ENCODE measurements around the gene OR5L2.
A peak's percentile ranks its signal among the peaks of the same experiment; 100 is the strongest.
"Not testable (repeated sequence)": the region's sequence is repeated elsewhere in the genome, so short reads cannot be mapped to it uniquely, and the experiment has no call there.

The OR5L2 gene

DNA sequence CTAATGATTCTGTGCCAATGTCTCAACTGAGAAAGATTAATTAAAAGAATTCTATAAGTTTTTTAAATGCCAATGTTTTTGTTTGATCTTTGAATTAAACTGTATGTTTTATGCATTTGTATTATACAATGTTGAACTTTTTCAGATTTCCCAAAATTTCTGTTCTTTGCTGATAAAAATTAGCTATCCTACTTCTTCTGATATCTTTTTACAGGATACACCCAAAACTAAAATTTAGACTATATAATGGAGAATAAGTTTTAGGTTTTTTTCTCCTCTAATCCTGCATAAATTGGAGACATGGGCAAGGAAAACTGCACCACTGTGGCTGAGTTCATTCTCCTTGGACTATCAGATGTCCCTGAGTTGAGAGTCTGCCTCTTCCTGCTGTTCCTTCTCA is at the start of gene OR5L2:
OR5L2 (plus strand) TSS at position 301 of the 400 bp plus-strand sequence; CDS start at position 301, 0 bp downstream.
- DNase-seq = no peak

DNA sequence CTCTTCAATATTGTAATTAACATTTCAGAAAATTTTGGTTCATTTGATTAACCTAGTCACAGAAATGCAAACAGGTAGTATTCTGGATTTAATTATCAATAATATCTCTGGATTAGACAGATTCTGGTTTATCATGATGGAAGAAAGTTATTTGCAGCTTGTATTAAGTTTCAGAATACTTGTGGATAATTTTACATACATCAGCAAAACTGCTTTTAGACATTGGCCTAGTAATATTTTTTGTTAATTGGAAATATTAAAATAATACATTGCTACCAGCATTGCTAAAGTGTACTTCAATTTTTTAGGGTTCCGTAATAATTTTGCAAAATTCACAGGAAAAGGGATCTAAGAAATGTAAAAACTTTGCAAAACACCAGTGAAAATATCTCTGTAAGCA is 35.4 kb upstream of the OR5L2 start:
- DNase-seq = no peak

DNA sequence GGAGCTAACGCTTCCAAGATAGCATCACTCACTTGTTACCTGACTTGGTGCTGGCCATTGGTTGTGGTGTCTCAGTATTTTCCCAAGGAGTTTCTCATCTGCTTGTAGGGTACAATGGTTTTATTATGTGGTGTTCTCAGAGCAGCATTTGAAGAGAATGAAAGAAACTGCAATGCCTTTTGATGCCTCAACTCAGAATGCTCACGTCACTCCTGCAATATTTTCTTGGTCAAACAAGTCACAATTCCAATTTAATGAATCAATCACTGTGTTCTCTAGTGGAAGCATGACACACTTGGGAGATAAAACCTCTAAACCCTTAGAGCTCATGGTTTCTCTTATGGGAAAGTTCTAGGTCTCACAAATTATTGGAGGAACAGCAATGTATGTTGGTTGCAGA is 33.7 kb upstream of the OR5L2 start:
- DNase-seq = no peak

DNA sequence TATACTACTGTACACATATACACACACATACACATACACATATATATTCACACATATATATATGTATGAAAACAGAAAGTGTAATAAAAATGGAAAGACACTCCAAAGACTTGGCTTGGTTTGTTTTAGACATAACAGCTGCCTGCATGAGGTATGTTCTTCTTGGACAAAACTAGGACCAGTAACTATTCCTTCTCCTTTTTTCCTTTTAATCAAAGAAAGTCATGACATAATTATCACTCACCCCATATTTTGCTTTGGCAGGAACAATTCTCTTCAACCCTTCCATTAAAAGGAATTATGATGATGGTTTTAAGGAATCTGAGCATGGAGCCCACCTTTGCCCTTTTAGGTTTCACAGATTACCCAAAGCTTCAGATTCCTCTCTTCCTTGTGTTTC is 31.8 kb upstream of the OR5L2 start, which contains the start of gene OR5D14:
OR5D14 (plus strand) TSS at position 301 of the 400 bp plus-strand sequence; CDS start at position 301, 0 bp downstream.
- DNase-seq = no peak

DNA sequence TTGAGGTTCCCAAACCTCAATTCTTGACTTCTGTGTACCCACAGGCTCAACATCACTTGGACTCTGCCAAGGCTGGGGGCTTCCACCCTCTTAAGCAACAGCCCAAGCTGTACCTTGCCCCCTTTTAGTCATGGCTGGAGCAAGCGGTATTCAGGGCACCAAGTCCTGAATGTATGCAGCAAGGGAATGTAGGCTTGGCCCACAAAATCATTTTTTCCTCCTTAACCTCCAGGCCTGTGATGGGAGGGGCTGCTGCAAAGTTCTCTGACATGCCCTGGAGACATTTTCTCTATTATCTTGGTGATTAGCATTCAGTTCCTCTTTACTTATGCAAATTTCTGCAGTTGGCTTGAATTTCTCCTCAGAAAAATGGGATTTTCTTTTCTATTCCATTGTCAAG is 20.8 kb upstream of the OR5L2 start:
- no peak for DNase-seq

DNA sequence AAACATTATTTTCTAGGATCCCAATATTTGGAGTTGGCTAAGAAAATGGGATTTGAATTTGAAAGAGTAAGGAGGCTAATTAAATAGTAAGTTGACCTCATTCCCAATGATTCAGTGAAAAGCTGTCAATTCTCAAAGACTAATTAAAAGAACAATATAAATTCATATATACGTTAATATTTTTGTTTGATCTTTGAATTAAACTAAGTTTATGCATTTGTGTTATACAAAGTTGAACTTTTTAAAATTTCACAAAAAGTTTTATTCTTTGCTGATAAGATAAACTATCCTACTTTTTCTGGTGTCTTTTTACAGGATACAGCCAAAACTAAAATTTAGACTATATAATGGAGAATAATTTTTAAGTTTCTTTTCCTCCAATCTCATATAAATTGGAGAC is 16.0 kb upstream of the OR5L2 start, which contains the start of gene OR5L1:
OR5L1 (plus strand) TSS at position 301 of the 400 bp plus-strand sequence. CDS start 100 bp downstream, outside the sequence.
- no peak for DNase-seq

DNA sequence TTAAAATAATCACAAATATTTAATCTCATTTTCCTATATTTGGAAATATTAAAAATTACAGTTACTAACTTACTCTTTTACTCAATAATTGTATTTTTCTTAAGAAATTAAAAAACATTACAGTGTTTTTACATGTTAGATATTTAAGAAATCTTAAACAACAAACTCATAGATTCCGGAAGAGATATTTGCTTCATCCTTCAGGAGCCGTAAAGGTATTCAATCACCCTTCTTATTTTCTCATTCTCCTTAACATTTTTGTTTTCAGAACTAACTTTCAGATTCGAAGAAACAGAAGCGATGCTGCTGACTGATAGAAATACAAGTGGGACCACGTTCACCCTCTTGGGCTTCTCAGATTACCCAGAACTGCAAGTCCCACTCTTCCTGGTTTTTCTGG is 7.7 kb upstream of the OR5L2 start, which contains the start of gene OR5D18:
OR5D18 (plus strand) TSS at position 301 of the 400 bp plus-strand sequence; CDS start at position 301, 0 bp downstream.
- no peak for DNase-seq

DNA sequence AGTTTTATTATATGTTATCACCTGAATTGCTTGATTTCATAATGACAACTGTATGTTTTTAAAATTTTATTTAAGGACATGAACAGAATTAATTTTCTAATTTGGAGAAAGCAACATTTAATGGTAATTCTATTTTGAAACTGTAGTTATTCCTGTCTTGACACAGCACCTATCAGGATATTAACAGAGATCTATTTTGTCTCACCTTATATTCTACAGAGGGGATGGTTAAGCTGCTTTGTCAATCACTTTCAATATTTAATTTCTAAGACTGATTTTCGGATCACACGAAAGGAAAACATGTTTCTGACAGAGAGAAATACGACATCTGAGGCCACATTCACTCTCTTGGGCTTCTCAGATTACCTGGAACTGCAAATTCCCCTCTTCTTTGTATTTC is 11.4 kb downstream of the OR5L2 start, which contains the start of gene OR5D16:
OR5D16 (plus strand) TSS at position 301 of the 400 bp plus-strand sequence; CDS start at position 301, 0 bp downstream.
- DNase-seq = no peak

DNA sequence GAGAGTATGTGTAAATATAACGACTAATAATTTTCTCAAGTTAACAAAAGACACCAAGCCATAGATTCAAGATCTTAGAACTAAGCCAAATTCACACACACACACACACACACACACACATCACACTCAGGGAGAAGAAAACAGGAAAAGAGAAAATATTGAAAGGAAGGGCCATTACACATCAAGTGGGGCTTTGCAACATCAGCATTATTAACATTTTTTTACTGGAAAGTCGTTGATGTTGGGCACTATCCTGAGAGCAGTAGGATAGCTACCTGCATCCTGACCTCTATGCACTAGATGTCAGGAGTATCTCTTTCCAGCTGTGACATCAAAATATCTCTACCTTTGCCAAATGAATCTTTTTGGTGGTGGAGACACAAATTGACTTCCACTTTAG is 20.4 kb downstream of the OR5L2 start:
- DNase-seq = no peak

DNA sequence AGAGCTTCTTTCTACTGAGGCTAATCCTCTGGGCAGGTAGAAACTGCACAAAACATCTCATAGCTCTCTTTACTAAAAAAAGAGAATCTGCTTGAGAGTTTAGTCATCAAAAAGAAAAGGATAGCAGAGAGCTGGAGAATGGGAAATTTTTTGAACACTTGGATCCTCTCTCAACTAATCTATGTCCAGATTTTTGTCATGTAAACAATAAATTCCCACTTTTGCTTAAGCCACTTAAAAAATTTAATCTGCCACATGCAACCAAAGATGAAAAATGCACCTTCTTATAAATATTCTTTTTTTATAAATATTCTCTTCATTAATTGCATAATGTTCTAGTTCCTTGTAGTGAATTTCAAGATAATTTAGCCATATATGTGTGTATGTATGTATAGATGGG is 22.0 kb downstream of the OR5L2 start:
- DNase-seq = no peak

DNA sequence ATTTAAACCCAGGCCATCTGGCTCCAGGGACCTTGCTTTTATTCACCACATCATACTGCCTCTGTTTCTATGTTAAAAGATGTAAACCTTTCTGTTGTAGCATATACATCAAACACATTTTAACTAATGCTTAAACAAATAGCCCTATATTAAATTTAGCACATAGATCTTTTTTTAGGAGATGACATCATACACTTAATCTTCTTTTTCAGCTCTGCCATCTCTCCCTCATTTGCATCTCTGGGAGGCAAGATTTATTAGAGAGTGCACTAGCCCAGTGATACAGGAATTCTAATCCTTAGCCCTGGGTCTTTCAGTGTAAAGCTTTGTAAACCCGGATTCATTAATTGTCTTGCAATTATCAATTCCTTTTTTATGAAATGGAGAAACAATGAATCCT is 25.1 kb downstream of the OR5L2 start:
- DNase-seq = no peak

DNA sequence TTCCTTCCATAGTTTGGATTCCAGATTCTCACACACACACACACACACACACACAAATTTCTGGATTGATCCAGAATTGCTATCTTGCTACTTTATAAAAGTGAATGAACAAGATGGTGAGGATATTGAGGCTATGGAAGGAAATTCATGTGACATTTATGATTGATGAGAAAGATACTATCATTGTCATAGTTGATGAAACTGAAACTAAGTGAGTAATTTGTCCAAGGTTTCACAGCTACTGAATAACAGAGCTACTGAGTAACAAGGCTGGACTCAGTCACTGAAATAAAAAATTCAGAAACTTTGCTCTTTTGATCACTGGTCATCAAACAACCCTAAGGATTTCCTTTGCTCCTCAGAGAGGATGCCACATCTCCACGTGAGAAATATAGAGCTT is 27.7 kb downstream of the OR5L2 start:
- no peak for DNase-seq

DNA sequence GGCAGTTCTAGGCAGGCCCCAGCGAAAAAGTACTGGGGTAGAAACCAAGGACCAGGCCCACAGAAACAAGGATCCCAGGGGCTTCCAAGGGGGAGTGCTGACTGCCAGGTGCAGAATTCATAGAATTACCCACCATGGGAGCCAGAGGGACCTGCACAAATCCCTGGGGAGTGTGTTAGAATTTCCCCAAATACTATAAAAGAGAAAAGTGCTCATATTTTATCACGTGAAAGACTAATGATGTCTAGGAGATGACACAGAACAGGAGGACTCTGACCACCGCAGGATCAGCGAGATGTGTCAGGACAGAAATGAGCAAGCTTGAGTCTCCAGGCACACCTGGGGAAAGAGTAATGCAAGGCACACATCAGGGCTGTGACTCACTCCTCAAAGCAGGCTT is 40.3 kb downstream of the OR5L2 start:
- DNase-seq = not testable (repeated sequence)

DNA sequence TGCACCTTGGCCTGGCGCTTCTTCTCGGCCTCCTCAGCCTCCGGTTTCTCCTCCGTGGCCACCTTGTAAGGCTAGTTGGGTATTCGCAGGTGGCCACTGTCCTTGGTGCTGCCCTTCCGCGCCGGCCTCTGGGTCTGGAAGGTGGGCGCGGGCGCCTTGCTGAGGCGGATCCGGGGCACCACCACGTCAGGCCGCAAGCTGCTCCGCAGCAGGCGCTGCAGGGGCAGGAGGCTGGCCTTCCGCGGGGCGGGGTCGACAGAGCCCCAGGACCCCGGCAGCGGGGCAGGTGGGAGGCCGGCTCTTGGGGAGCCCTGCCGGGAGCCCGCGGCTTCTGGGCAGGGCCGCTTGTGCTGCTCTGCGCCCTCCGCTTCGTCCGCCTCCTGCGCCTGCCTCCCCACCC is 45.7 kb downstream of the OR5L2 start:
- DNase-seq = peak; percentile 32

DNA sequence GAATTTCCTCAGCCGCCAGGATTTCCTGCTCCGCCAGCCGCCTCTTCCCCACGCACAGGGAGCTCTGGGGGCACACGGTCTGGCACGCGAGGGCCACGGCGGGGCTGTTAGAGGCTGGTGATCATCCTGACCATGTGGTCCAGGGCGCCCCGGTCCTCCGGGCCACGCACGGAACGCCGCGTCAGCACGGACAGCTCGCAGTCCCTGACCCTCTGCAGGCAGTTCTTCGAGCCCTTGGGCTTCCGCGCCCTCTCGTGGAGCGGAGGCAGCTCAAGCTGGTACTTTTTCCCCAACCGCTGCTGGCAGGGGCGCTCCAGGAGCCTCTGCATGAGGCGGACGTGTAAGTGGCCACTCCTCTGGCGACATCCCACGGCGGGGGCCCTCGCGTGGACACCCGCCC is 46.1 kb downstream of the OR5L2 start:
- peak; percentile 71 for DNase-seq

All from RPMI8226 (cell line).